Activated naive CD8-positive, alpha-beta T cell treated with anti-CD3 and anti-CD28 coated beads, Interleukin-2, amount 10 ng/mL, durations not matched to agents 7 days and 5 days (primary cell): Measurements from ENCODE around the gene GSTA4. TPM values are rescaled to one million over a fixed set of nuclear protein-coding genes. Genes with fewer than 3 reads are reported as not detected.
"Not testable (repeated sequence)": the region's sequence is repeated elsewhere in the genome, so short reads cannot be mapped to it uniquely, and the experiment has no call there.

ENCODE experiments used
- ATAC-seq: fragments of 150-1000 bp; cut with Tn5 transposase; one replicate; pipeline ENCODE4 v1.10.0; 2021; ENCODE audit warnings: low read depth, moderate library complexity
- POLR2A ChIA-PET: fragments of 350-600 bp; sonication (Branson Sonifier 250); formaldehyde crosslinking; loops from one replicate; lab custom pipeline; 2021; ENCODE audit warnings: antibody characterized with exemption; lab: Charles Lee
- DNase-seq: peaks from one replicate; pipeline ENCODE4 v3.0.0; 2021
- H3K27ac Mint-ChIP-seq: one replicate; pipeline ENCODE4 v1.8.0; 2022; ENCODE audit warnings: mild to moderate bottlenecking, mixed read lengths
- H3K27me3 Mint-ChIP-seq: one replicate; pipeline ENCODE4 v1.8.0; 2022; ENCODE audit warnings: mild to moderate bottlenecking, moderate library complexity, mixed read lengths
- H3K36me3 Mint-ChIP-seq: one replicate; pipeline ENCODE4 v1.8.0; 2021; ENCODE audit warnings: mild to moderate bottlenecking, mixed read lengths
- H3K4me1 Mint-ChIP-seq: one replicate; pipeline ENCODE4 v1.8.0; 2021; ENCODE audit warnings: mixed read lengths
- H3K4me3 Mint-ChIP-seq: one replicate; pipeline ENCODE4 v1.8.0; 2022; ENCODE audit warnings: mild to moderate bottlenecking, moderate library complexity, mixed read lengths
- H3K9me3 Mint-ChIP-seq: one replicate; pipeline ENCODE4 v1.8.0; 2021; ENCODE audit warnings: mixed read lengths
- total RNA-seq, 2 experiments: library from RNA; stranded (reverse); gene quantifications; one replicate each; pipeline ENCODE4 v1.2.3, GENCODE V29; 2021

GSTA4 gene
- total RNA-seq, 2 experiments from 2014 or later, result 3.1 to 4.1 TPM

GRCh38 chr6:52955871-52956270 lies 39.2 kb downstream of the GSTA4 start:
- H3K36me3 Mint-ChIP-seq, result no peaks in the 10 kb centered on the region
- DNase-seq, result no peak
- ATAC-seq, result no peak
- H3K4me1 Mint-ChIP-seq, result no peaks in the 10 kb centered on the region
- H3K27ac Mint-ChIP-seq, result no peak overlapping the region
- H3K4me3 Mint-ChIP-seq, result no peak overlapping the region
- H3K27me3 Mint-ChIP-seq, result peaks cover 3% of the 10 kb centered on the region
- POLR2A ChIA-PET, result no interaction called here
- H3K9me3 Mint-ChIP-seq, result no peaks in the 10 kb centered on the region

- Mint-ChIP-seq H3K27ac (no peak overlapping the region), H3K36me3 (no peaks in the 10 kb centered on the region), H3K9me3 (no peaks in the 10 kb centered on the region), H3K4me3 (no peak overlapping the region), H3K27me3 (peaks cover 8% of the 10 kb centered on the region), H3K4me1 (no peaks in the 10 kb centered on the region)
- POLR2A ChIA-PET, result no interaction called here
- DNase-seq, result no peak
- no peak for ATAC-seq
Measured at GRCh38 chr6:52953911-52954839, 40.9 kb downstream of the GSTA4 start.

GRCh38 chr6:52946306-52946705 lies 48.8 kb downstream of the GSTA4 start:
- peaks cover 28% of the 10 kb centered on the region for H3K27me3 Mint-ChIP-seq
- H3K9me3 Mint-ChIP-seq, result no peaks in the 10 kb centered on the region
- no peaks in the 10 kb centered on the region for H3K4me1 Mint-ChIP-seq
- no peaks in the 10 kb centered on the region for H3K36me3 Mint-ChIP-seq
- DNase-seq (no peak), ATAC-seq (no peak)
- POLR2A ChIA-PET, result no interaction called here
- no peak overlapping the region for H3K27ac Mint-ChIP-seq
- no peak overlapping the region for H3K4me3 Mint-ChIP-seq

- H3K9me3 Mint-ChIP-seq, H3K4me1 Mint-ChIP-seq, H3K4me3 Mint-ChIP-seq, DNase-seq, H3K27ac Mint-ChIP-seq, POLR2A ChIA-PET, ATAC-seq, H3K36me3 Mint-ChIP-seq: not testable (repeated sequence)
- H3K27me3 Mint-ChIP-seq, result peaks cover 14% of the 10 kb centered on the region
Measured at GRCh38 chr6:52942821-52943220, 52.3 kb downstream of the GSTA4 start.

GRCh38 chr6:52942221-52942620 lies 52.9 kb downstream of the GSTA4 start:
- POLR2A ChIA-PET, result no interaction called here
- Mint-ChIP-seq H3K4me3 (no peak overlapping the region), H3K4me1 (no peaks in the 10 kb centered on the region), H3K36me3 (no peaks in the 10 kb centered on the region), H3K27me3 (peaks cover 14% of the 10 kb centered on the region), H3K9me3 (no peaks in the 10 kb centered on the region), H3K27ac (no peak overlapping the region)
- ATAC-seq, result no peak
- no peak for DNase-seq

- no peak for DNase-seq
- no peaks in the 10 kb centered on the region for H3K36me3 Mint-ChIP-seq
- POLR2A ChIA-PET, result no interaction called here
- peaks cover 8% of the 10 kb centered on the region for H3K27me3 Mint-ChIP-seq
- H3K4me1 Mint-ChIP-seq, result peaks cover 2% of the 10 kb centered on the region
- H3K9me3 Mint-ChIP-seq, result no peaks in the 10 kb centered on the region
- no peak overlapping the region for H3K27ac Mint-ChIP-seq
- no peak overlapping the region for H3K4me3 Mint-ChIP-seq
- ATAC-seq, result no peak
Measured at GRCh38 chr6:52937908-52938307, 57.2 kb downstream of the GSTA4 start.

GRCh38 chr6:52933778-52934177 lies 61.3 kb downstream of the GSTA4 start:
- peaks cover 2% of the 10 kb centered on the region for H3K4me1 Mint-ChIP-seq
- no peak for ATAC-seq
- H3K36me3 Mint-ChIP-seq, result no peaks in the 10 kb centered on the region
- H3K4me3 Mint-ChIP-seq, result no peak overlapping the region
- H3K9me3 Mint-ChIP-seq, result no peaks in the 10 kb centered on the region
- POLR2A ChIA-PET, result no interaction called here
- no peak overlapping the region for H3K27ac Mint-ChIP-seq
- peaks cover 6% of the 10 kb centered on the region for H3K27me3 Mint-ChIP-seq
- no peak for DNase-seq

- Mint-ChIP-seq H3K9me3 (no peaks in the 10 kb centered on the region), H3K4me1 (no peaks in the 10 kb centered on the region), H3K36me3 (no peaks in the 10 kb centered on the region), H3K27me3 (peaks cover 6% of the 10 kb centered on the region), H3K27ac (no peak overlapping the region), H3K4me3 (no peak overlapping the region)
- ATAC-seq (no peak), DNase-seq (no peak)
- POLR2A ChIA-PET, result no interaction called here
Measured at GRCh38 chr6:52931351-52931750, 63.7 kb downstream of the GSTA4 start.

GRCh38 chr6:52929321-52930164 lies 65.5 kb downstream of the GSTA4 start:
- POLR2A ChIA-PET, result no interaction called here
- no peak overlapping the region for H3K27ac Mint-ChIP-seq
- H3K36me3 Mint-ChIP-seq, result no peaks in the 10 kb centered on the region
- DNase-seq (no peak), ATAC-seq (no peak)
- H3K4me1 Mint-ChIP-seq, result no peaks in the 10 kb centered on the region
- no peaks in the 10 kb centered on the region for H3K9me3 Mint-ChIP-seq
- peaks cover 8% of the 10 kb centered on the region for H3K27me3 Mint-ChIP-seq
- H3K4me3 Mint-ChIP-seq, result no peak overlapping the region

Other genes starting within 250 kb of the GSTA4 start
- not detected for gene GSTA2, start 231.8 kb downstream of the GSTA4 start, total RNA-seq
- not detected for gene GSTA1, start 191.5 kb downstream of the GSTA4 start, total RNA-seq
- not detected for gene GSTA5, start 154.5 kb downstream of the GSTA4 start, total RNA-seq
- not detected for gene GSTA3, start 85.6 kb downstream of the GSTA4 start, total RNA-seq
- gene CILK1, start 66.5 kb upstream of the GSTA4 start, total RNA-seq, result 1 to 10 TPM; 6.9 to 7.0 TPM
- gene FBXO9, start 70.1 kb upstream of the GSTA4 start, total RNA-seq, result 10 to 100 TPM; 70.3 to 74.7 TPM
- gene GCM1, start 153.6 kb upstream of the GSTA4 start, total RNA-seq, result under 1 TPM; 0.11 TPM